Gastroesophageal sphincter (tissue), 3 donors: ENCODE results near the gene TAB3.

Experiments
- POLR2A ChIP-seq, 2 donors: fragments of 450-650 bp; IDR thresholded peaks; one replicate each; pipeline ENCODE4 v1.6.1; 2017; ENCODE audit warnings: antibody characterized with exemption in 2 of 2, mild to moderate bottlenecking in 2 of 2, moderate library complexity in 1 of 2
- POLR2AphosphoS5 ChIP-seq: sonication (generic); formaldehyde crosslinking; IDR thresholded peaks from one replicate; pipeline ENCODE4 v1.6.1; 2017; ENCODE audit warnings: antibody characterized with exemption
- TF ChIP-seq, protein P1 (sequence below), 4 experiments: fragments of 200-600 bp in 2 of 4; fragments of 450-650 bp in 2 of 4; sonication (generic) in 1 of 4; IDR thresholded peaks; one replicate each; pipeline ENCODE4 v1.5.1; 2017 to 2019; ENCODE audit warnings: antibody characterized with exemption in 4 of 4, mild to moderate bottlenecking in 2 of 4, moderate library complexity in 2 of 4

DNA sequence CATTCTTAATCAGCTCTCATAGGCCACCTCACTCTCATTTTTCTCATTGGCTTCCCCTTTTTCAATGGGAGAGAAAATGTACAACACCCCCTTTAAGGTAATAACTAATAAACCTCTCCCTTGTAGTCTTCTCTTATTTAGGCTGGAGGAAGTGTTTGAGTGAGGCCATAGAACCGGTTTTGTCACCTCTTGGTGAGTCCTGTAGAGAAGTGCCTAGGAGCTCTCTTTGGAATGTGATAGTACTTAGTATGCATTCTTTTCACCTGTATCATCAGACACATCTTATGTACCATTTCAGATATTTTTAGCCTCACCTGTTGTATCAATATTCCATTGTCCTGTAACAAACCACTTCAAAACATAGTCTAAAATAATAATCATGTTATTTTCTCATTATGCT lies 3.5 kb upstream of the TAB3 start:
- TF ChIP-seq, protein P1, sequence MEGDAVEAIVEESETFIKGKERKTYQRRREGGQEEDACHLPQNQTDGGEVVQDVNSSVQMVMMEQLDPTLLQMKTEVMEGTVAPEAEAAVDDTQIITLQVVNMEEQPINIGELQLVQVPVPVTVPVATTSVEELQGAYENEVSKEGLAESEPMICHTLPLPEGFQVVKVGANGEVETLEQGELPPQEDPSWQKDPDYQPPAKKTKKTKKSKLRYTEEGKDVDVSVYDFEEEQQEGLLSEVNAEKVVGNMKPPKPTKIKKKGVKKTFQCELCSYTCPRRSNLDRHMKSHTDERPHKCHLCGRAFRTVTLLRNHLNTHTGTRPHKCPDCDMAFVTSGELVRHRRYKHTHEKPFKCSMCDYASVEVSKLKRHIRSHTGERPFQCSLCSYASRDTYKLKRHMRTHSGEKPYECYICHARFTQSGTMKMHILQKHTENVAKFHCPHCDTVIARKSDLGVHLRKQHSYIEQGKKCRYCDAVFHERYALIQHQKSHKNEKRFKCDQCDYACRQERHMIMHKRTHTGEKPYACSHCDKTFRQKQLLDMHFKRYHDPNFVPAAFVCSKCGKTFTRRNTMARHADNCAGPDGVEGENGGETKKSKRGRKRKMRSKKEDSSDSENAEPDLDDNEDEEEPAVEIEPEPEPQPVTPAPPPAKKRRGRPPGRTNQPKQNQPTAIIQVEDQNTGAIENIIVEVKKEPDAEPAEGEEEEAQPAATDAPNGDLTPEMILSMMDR (IDR thresholded peaks at IDR 0.05): no peak
- TF ChIP-seq POLR2A (IDR thresholded peaks at IDR 0.05) (no peak), POLR2AphosphoS5 (no peak)
